ENCODE results near the gene PCBP2.

The PCBP2 gene

DNA sequence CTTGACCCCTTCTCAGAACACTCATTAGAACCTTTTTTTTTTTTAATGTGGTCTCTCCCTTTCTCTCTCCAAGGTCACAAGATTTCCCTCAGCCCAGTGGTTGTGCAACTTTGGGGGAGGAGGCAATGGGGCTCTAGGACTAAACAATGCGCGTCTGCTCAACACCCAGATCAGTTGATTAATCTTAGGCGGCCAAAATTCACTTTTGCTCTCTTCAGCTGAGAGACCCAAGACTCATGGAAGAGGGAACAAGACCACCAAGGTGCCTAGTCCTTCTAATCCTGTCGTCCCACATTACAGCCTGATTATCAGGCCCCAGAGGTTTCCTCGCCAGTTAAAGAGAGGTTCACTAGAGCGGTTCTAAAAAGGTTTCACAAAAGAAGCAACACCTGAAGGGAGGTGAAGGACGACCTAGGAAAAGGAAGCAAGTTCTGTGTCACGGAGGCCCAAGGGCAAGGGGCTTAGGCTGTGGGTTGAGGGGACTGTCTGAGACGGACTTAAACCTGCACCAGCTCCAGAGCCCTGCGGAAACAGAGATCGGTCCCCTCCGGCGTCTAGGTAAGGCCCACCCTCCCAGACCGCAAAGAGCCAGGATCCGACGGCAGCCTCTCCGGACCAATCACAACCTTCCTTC, 48.4 kb downstream of the PCBP2 start:
- Histone ChIP-seq H3K9ac (ENCODE audit: low read length) (peak overlapping the region; percentile 86), H3K9me3 (ENCODE audit: control insufficient read depth, low read depth, low read length) (no peaks in the 10 kb centered on the region), H3K27me3 (ENCODE audit: control insufficient read depth, insufficient read depth, low read length) (no peaks in the 10 kb centered on the region), H3K27ac (ENCODE audit: low read length) (peak overlapping the region; percentile 86), H3K4me3 (ENCODE audit: low read length) (peak overlapping the region; percentile 85), H3K4me1 (ENCODE audit: control insufficient read depth, low read depth, low read length) (peaks cover 40% of the 10 kb centered on the region), H3K36me3 (ENCODE audit: control insufficient read depth, low read depth, low read length) (peaks cover 11% of the 10 kb centered on the region)

DNA sequence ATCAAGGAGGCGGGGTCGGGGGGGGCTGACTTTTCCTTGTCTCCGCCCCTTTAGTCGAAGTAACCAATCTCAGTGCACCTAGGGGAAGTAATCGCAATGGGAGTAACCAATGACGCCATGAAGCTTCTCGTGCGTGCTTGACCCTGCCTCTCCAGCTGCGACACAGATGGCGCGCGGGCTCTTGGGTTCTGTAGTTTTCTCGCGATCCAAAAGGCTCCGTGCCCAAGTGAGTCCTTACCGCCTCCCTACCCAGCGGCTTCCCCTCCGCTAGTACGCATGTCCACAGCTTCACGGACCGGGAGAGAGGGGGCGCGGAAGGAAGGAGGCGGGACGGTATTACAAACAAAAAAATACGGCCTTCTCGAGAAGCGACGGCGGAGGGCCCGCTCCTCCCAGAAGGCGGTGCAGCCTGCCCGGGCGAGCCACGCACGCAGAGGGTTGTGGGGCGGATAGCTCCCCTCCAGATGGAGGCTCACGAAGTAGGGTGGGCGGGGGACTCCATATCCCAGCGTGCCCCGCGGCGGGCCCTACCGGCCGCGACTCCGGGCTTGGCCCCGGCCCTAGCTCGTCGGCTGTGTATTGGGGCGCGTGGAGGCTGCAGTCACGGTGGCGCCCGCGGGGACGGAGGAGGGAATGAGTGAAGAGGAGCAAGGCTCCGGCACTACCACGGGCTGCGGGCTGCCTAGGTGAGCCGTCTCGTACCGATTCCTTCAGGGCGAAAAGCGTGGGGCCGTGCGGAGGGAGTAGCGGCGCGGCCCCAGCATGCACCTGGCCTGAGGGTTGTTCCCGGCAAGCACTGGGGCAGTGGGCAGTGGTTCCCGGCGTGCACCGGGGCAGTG, 49.1 kb downstream of the PCBP2 start, which contains the start of gene TARBP2:
TARBP2 (plus strand) TSS at position 508 of the 839 bp plus-strand sequence; CDS start at position 634, 126 bp downstream.
- peaks cover 36% of the 10 kb centered on the region for H3K4me1 ChIP-seq (ENCODE audit: control insufficient read depth, low read depth, low read length)
- H3K4me3 ChIP-seq (ENCODE audit: low read length), result peak within 1 kb of the TSS; percentile 85
- H3K9ac ChIP-seq (ENCODE audit: low read length), result peak within 1 kb of the TSS; percentile 86
- H3K27ac ChIP-seq (ENCODE audit: low read length), result peak within 1 kb of the TSS; percentile 91
- H3K9me3 ChIP-seq (ENCODE audit: control insufficient read depth, low read depth, low read length), result no peaks in the 10 kb centered on the region
- H3K36me3 ChIP-seq (ENCODE audit: control insufficient read depth, low read depth, low read length), result peaks cover 15% of the 10 kb centered on the region
- no peaks in the 10 kb centered on the region for H3K27me3 ChIP-seq (ENCODE audit: control insufficient read depth, insufficient read depth, low read length)

DNA sequence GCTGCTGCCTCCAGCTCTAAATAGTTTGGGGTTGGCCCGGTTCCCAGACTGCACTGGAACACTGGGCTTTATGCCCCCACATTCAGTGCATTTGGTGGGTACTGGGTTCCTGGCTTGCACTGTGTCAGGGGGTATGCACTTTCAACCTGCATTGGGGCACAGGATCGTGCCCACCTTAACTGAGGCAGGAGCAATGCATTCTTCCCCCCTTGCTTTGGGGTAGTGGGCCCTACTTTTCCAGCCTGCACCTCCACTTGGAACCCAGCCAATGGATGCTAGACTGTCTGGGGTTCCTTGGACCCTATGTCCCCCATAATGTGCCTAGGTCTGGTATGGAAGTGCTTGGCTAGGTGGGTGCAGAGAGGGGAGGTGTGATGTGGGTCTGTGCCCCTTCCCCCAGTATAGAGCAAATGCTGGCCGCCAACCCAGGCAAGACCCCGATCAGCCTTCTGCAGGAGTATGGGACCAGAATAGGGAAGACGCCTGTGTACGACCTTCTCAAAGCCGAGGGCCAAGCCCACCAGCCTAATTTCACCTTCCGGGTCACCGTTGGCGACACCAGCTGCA, 49.8 kb downstream of the PCBP2 start:
- peaks cover 29% of the 10 kb centered on the region for H3K4me1 ChIP-seq (ENCODE audit: control insufficient read depth, low read depth, low read length)
- peak overlapping the region; percentile 85 for H3K4me3 ChIP-seq (ENCODE audit: low read length)
- H3K27ac ChIP-seq (ENCODE audit: low read length), result peak overlapping the region; percentile 91

DNA sequence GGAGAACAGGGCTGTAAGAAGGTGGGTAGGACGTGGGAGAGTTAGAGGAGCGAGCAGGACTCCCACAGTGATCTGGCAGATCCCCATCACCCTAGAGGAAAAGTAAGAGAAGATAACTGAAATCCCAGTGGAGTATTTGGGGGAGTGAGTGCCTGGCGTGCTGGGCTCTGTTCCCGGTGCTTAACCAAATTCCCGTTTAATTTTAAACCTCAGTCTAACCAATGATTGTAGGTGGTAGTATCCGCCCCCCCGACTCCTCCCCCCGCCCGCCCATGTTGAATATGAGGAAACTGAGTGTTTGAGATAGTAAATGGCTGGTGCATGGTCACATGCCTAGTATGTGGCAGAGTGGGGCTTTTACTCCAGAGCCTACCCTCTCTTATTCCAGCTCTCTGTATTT, 50.4 kb downstream of the PCBP2 start:
- Histone ChIP-seq H3K9me3 (ENCODE audit: control insufficient read depth, low read depth, low read length) (no peaks in the 10 kb centered on the region), H3K27me3 (ENCODE audit: control insufficient read depth, insufficient read depth, low read length) (no peaks in the 10 kb centered on the region), H3K27ac (ENCODE audit: low read length) (no peak overlapping the region), H3K4me3 (ENCODE audit: low read length) (peak overlapping the region; percentile 85), H3K9ac (ENCODE audit: low read length) (no peak overlapping the region), H3K36me3 (ENCODE audit: control insufficient read depth, low read depth, low read length) (peaks cover 24% of the 10 kb centered on the region), H3K4me1 (ENCODE audit: control insufficient read depth, low read depth, low read length) (peaks cover 26% of the 10 kb centered on the region)

More for the DNA sequence above, 49.8 kb downstream of the PCBP2 start:
- H3K9me3 ChIP-seq (ENCODE audit: control insufficient read depth, low read depth, low read length), result no peaks in the 10 kb centered on the region
- no peaks in the 10 kb centered on the region for H3K27me3 ChIP-seq (ENCODE audit: control insufficient read depth, insufficient read depth, low read length)
- peak overlapping the region; percentile 86 for H3K9ac ChIP-seq (ENCODE audit: low read length)
- peaks cover 22% of the 10 kb centered on the region for H3K36me3 ChIP-seq (ENCODE audit: control insufficient read depth, low read depth, low read length)

DNA sequence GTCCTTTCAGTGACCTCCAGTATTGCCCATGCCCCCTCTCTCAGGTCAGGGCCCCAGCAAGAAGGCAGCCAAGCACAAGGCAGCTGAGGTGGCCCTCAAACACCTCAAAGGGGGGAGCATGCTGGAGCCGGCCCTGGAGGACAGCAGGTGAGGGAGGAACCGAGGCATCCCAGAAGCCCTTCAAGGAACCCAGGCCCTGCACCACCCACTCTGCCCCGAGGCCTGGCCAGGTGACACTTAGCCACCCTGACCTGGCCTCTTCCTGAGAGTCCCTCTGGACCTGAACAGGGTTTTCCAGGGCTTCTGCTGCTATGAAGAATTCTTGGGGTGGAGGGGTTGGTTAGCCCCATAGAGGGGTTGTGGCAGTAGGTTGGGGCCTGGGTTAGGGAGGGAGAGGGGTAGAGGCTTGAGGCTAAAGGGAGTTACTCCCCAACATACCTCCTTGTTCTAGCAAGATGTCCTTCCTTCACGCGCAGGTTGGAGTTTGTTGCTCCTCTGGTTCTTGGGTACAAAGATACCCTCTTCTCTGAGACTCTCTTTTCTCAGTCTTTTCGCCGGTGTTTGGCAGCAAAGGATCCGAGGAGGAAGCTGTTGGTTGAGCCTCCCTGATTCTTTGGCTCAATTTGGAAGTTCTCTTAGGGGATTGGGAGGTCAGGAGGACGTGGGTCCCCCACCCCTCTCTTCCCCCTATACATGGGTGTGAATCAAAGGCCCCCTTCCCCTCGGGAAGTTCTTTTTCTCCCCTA, 51.3 kb downstream of the PCBP2 start:
- Histone ChIP-seq H3K27ac (ENCODE audit: low read length) (no peak overlapping the region), H3K27me3 (ENCODE audit: control insufficient read depth, insufficient read depth, low read length) (no peaks in the 10 kb centered on the region), H3K9me3 (ENCODE audit: control insufficient read depth, low read depth, low read length) (no peaks in the 10 kb centered on the region), H3K9ac (ENCODE audit: low read length) (no peak overlapping the region), H3K4me3 (ENCODE audit: low read length) (no peak overlapping the region), H3K36me3 (ENCODE audit: control insufficient read depth, low read depth, low read length) (peaks cover 24% of the 10 kb centered on the region), H3K4me1 (ENCODE audit: control insufficient read depth, low read depth, low read length) (peaks cover 18% of the 10 kb centered on the region)

DNA sequence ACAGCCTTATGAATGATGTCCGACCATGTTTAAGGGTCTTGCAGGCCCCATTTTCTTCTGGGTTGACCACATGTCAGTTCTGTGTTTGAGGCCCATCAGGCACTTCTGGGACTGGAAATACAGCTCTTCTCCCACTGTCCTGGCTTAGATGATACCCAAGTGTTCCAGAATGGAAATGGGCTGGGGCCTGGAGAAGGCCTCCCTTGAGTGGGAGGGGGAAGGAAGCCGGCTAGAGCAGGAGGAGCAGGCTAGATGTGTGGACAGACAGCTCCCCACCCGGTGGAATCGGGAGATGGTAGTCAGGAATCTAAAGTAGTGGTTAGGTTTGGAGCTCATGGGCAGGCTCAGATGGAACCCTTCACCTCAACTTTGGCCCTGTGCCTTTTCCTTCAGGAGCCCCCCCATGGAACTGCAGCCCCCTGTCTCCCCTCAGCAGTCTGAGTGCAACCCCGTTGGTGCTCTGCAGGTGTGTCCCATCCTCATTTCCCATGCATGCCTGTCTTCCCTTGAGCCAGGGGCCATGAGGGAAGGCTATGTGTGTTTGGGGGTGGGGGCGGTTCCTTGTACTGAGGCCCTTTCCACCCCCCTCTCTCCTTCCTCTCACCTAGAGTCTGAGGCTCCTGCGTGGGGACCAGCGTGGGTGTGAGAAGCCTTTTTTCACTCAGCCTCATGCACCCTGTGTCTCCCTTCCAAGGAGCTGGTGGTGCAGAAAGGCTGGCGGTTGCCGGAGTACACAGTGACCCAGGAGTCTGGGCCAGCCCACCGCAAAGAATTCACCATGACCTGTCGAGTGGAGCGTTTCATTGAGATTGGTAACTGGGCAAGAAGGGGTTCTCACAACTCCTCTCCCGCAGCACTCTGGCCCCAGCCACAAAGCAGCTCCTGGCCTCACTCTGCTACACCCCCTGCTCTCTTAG, 52.4 kb downstream of the PCBP2 start:
- Histone ChIP-seq H3K4me3 (ENCODE audit: low read length) (no peak overlapping the region), H3K4me1 (ENCODE audit: control insufficient read depth, low read depth, low read length) (peaks cover 13% of the 10 kb centered on the region), H3K9ac (ENCODE audit: low read length) (no peak overlapping the region), H3K27ac (ENCODE audit: low read length) (no peak overlapping the region), H3K9me3 (ENCODE audit: control insufficient read depth, low read depth, low read length) (no peaks in the 10 kb centered on the region), H3K27me3 (ENCODE audit: control insufficient read depth, insufficient read depth, low read length) (no peaks in the 10 kb centered on the region), H3K36me3 (ENCODE audit: control insufficient read depth, low read depth, low read length) (peaks cover 24% of the 10 kb centered on the region)

DNA sequence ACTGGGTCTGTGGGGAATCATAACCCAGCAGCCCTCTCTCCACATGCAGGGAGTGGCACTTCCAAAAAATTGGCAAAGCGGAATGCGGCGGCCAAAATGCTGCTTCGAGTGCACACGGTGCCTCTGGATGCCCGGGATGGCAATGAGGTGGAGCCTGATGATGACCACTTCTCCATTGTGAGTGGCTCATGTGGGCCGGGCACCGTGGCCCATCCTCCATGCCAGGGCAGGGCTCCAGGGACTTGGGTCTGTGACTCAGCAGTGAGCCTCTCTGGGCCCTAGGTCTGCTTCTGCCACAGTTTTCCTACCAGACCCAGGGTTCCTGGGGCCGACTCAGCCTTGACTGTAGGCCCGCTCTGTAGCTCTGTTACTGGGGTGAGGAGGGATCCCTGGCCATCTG, 53.2 kb downstream of the PCBP2 start:
- no peak overlapping the region for H3K9ac ChIP-seq (ENCODE audit: low read length)
- no peak overlapping the region for H3K27ac ChIP-seq (ENCODE audit: low read length)
- H3K9me3 ChIP-seq (ENCODE audit: control insufficient read depth, low read depth, low read length), result no peaks in the 10 kb centered on the region
- H3K27me3 ChIP-seq (ENCODE audit: control insufficient read depth, insufficient read depth, low read length), result no peaks in the 10 kb centered on the region
- H3K4me3 ChIP-seq (ENCODE audit: low read length), result no peak overlapping the region
- peaks cover 24% of the 10 kb centered on the region for H3K36me3 ChIP-seq (ENCODE audit: control insufficient read depth, low read depth, low read length)
- peaks cover 10% of the 10 kb centered on the region for H3K4me1 ChIP-seq (ENCODE audit: control insufficient read depth, low read depth, low read length)

DNA sequence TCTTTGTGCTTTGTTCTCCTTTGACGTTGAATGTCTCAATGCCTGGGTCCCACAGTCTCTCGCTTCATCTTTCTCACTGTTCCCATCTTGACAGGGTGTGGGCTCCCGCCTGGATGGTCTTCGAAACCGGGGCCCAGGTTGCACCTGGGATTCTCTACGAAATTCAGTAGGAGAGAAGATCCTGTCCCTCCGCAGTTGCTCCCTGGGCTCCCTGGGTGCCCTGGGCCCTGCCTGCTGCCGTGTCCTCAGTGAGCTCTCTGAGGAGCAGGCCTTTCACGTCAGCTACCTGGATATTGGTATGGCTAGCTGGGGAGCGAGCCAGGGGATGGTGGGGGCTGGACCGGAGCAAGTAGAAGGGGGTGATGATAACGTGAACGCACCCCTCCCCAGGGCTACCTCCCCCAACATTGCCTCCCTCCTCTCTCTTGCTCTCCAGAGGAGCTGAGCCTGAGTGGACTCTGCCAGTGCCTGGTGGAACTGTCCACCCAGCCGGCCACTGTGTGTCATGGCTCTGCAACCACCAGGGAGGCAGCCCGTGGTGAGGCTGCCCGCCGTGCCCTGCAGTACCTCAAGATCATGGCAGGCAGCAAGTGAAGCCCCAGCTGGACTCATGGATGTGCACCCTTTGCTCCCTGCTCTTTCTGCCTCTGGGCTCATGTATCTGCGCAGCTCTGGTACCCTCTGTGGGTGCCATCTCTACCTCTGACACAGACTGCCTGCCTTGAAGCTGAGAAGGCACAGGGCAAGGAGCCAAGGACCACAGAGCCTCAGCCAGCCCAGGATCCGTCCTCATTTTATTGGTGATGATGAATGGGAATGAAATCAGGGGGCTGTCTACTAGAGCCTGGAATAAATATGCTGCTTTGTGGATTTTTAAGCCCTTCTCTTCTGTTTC, 53.9 kb downstream of the PCBP2 start:
- Histone ChIP-seq H3K9ac (ENCODE audit: low read length) (no peak overlapping the region), H3K27ac (ENCODE audit: low read length) (no peak overlapping the region), H3K4me3 (ENCODE audit: low read length) (no peak overlapping the region), H3K27me3 (ENCODE audit: control insufficient read depth, insufficient read depth, low read length) (no peaks in the 10 kb centered on the region), H3K36me3 (ENCODE audit: control insufficient read depth, low read depth, low read length) (peaks cover 24% of the 10 kb centered on the region), H3K4me1 (ENCODE audit: control insufficient read depth, low read depth, low read length) (peaks cover 6% of the 10 kb centered on the region), H3K9me3 (ENCODE audit: control insufficient read depth, low read depth, low read length) (no peaks in the 10 kb centered on the region)

DNA sequence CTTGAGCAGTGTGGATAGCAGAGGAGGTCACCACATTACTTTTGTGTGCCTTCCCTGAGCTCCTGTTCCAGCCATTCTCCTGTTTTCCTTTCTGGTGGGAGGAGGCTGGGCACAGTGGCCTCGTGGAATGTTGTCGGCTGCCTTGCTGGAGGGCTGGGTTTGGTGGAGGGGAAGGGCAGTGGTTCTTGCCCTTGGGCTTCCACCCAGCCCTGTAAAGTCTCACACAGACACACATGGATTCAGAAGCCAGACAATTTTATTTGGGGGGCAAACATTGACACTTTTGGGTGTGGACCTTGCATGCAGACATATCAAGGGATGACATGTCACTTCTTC, 54.5 kb downstream of the PCBP2 start:
- H3K9ac ChIP-seq (ENCODE audit: low read length), result no peak overlapping the region
- H3K9me3 ChIP-seq (ENCODE audit: control insufficient read depth, low read depth, low read length), result no peaks in the 10 kb centered on the region
- no peaks in the 10 kb centered on the region for H3K27me3 ChIP-seq (ENCODE audit: control insufficient read depth, insufficient read depth, low read length)
- no peak overlapping the region for H3K27ac ChIP-seq (ENCODE audit: low read length)
- H3K4me3 ChIP-seq (ENCODE audit: low read length), result no peak overlapping the region
- peaks cover 24% of the 10 kb centered on the region for H3K36me3 ChIP-seq (ENCODE audit: control insufficient read depth, low read depth, low read length)
- H3K4me1 ChIP-seq (ENCODE audit: control insufficient read depth, low read depth, low read length), result peaks cover 6% of the 10 kb centered on the region

All from iPS-18a (cell line).